Esophagus squamous epithelium (tissue), 5 donors: ENCODE data around the gene GLP2R. TPM values are rescaled to one million over a fixed set of nuclear protein-coding genes. Genes with fewer than 3 reads are reported as not detected.

Source experiments
- DNase-seq: peaks from one replicate; lab custom pipeline; 2025; lab: John Stamatoyannopoulos, UW
- H3K27ac ChIP-seq, 4 donors: fragments of 200-600 bp; sonication (generic); one replicate each; pipeline ENCODE4 v1.5.1; 2016 to 2019; ENCODE audit warnings: mild to moderate bottlenecking in 1 of 4
- H3K27me3 ChIP-seq, 4 donors: fragments of 200-600 bp; sonication (generic); 1 replicate in 3 of 4; 2 replicates in 1 of 4; pipeline versions ENCODE4 v1.5.1 to v1.6.0; 2017 to 2021; ENCODE audit warnings: antibody characterized with exemption in 1 of 4
- H3K36me3 ChIP-seq, 3 donors: fragments of 200-600 bp; sonication (generic); one replicate each; pipeline ENCODE4 v1.5.1; 2016 to 2019
- H3K4me1 ChIP-seq, 3 donors: fragments of 200-600 bp; sonication (generic); one replicate each; pipeline ENCODE4 v1.5.1; 2017 to 2019
- H3K4me3 ChIP-seq, 4 donors: fragments of 200-600 bp; sonication (generic); 1 replicate in 3 of 4; 2 replicates in 1 of 4; pipeline ENCODE4 v1.5.1; 2016 to 2019; ENCODE audit warnings: mild to moderate bottlenecking in 2 of 4, moderate library complexity in 1 of 4
- H3K9me3 ChIP-seq, 3 donors: fragments of 200-600 bp; sonication (generic); one replicate each; pipeline ENCODE4 v1.5.1; 2016 to 2019
- CTCF ChIP-seq, 6 experiments: fragments of 450-650 bp in 4 of 6; fragments of 200-600 bp in 2 of 6; sonication (generic) in 2 of 6; IDR thresholded peaks; one replicate each; pipeline ENCODE4 v1.5.1; 2016 to 2019; ENCODE audit warnings: antibody characterized with exemption in 6 of 6, mild to moderate bottlenecking in 4 of 6, moderate library complexity in 4 of 6
- POLR2A ChIP-seq, 4 donors: fragments of 450-650 bp; IDR thresholded peaks; one replicate each; pipeline ENCODE4 v1.6.1; 2017; ENCODE audit warnings: antibody characterized with exemption in 4 of 4, mild to moderate bottlenecking in 4 of 4, moderate library complexity in 3 of 4
- WGBS, 2 donors: methylation state at CpG; one replicate each; pipeline ENCODE4 v1.1.5; 2018; 5-methylcytosine and 5-hydroxymethylcytosine counted together
- intact Hi-C: fragments of 100-400 bp; cut with DNase I; formaldehyde crosslinking; loops from one replicate; pipeline ENCODE4 v1.15.0; 2022
- total RNA-seq, 4 donors: library from RNA; depleted of rRNA; stranded (reverse); fragments of >200 nt; gene quantifications; one replicate each; pipeline ENCODE4 v1.1.0, GENCODE V29; 2016
- donor health status: DM: yes; HTN: yes; CAD: no.

Gene GLP2R
- total RNA-seq, 4 donors from 2014 or later: 0.21 to 0.95 (median 0.31) TPM; not detected in 1

GRCh38 chr17:9926150-9926804 lies 100.6 kb downstream of the GLP2R start:
- intact Hi-C loops: loop anchor here (10.0 kb wide), 1 partner anchor 299 kb away; no protein-coding TSS in a partner anchor
- TF ChIP-seq POLR2A (IDR thresholded peaks at IDR 0.05) (no peak), CTCF (IDR thresholded peaks at IDR 0.05) (no peak)
- Histone ChIP-seq H3K36me3 (peaks cover 0 to 5% (median 0%) of the 10 kb centered on the region in 3 donors), H3K4me3 (no peak overlapping the region), H3K27ac (no peak overlapping the region), H3K9me3 (no peaks in the 10 kb centered on the region), H3K4me1 (peaks cover 0 to 7% (median 0%) of the 10 kb centered on the region in 3 donors), H3K27me3 (peaks cover 0 to 2% (median 0%) of the 10 kb centered on the region in 4 donors)
- no peak for DNase-seq
- WGBS, 2 donors: 62% methylated on average over 12 of the region's 21 CpGs; no CpG with 5 or more reads in 1 of the 2 donors

GRCh38 chr17:9928601-9929333 lies 103.0 kb downstream of the GLP2R start:
- peak overlapping the region in 1 of 4 donors; percentile 36 for H3K27ac ChIP-seq
- intact Hi-C loops: loop anchor here (10.0 kb wide), 1 partner anchor 296 kb away; no protein-coding TSS in a partner anchor

GRCh38 chr17:9929871-9930270 lies 104.1 kb downstream of the GLP2R start:
- Histone ChIP-seq H3K27me3 (peaks cover 0 to 2% (median 0%) of the 10 kb centered on the region in 4 donors), H3K4me1 (peaks cover 0 to 2% (median 0%) of the 10 kb centered on the region in 3 donors), H3K27ac (no peak overlapping the region), H3K4me3 (no peak overlapping the region), H3K36me3 (peaks cover 0 to 14% (median 0%) of the 10 kb centered on the region in 3 donors), H3K9me3 (no peaks in the 10 kb centered on the region)
- DNase-seq: no peak
- TF ChIP-seq POLR2A (IDR thresholded peaks at IDR 0.05) (no peak), CTCF (IDR thresholded peaks at IDR 0.05) (no peak)
- intact Hi-C loops: loop anchor here (10.0 kb wide), 1 partner anchor 295 kb away; no protein-coding TSS in a partner anchor
- WGBS, 2 donors: 63 to 67% methylated on average over 8 of the region's 8 CpGs

More at GRCh38 chr17:9928601-9929333, 103.0 kb downstream of the GLP2R start:
- WGBS, 2 donors: 26 to 35% methylated on average over 8 to 12 of the region's 13 CpGs
- TF ChIP-seq CTCF (IDR thresholded peaks at IDR 0.05): peak in 3 of 6 experiments; percentile 9 to 28 (median 22)
- TF ChIP-seq POLR2A (IDR thresholded peaks at IDR 0.05): no peak
- peaks cover 0 to 2% (median 0%) of the 10 kb centered on the region in 4 donors for H3K27me3 ChIP-seq
- H3K4me3 ChIP-seq: no peak overlapping the region
- H3K9me3 ChIP-seq: no peaks in the 10 kb centered on the region
- H3K36me3 ChIP-seq: peaks cover 0 to 8% (median 0%) of the 10 kb centered on the region in 3 donors
- no peak for DNase-seq
- peaks cover 0 to 7% (median 0%) of the 10 kb centered on the region in 3 donors for H3K4me1 ChIP-seq

GRCh38 chr17:9931144-9931741 lies 105.5 kb downstream of the GLP2R start:
- Histone ChIP-seq H3K4me1 (peaks cover 0 to 7% (median 0%) of the 10 kb centered on the region in 3 donors), H3K9me3 (no peaks in the 10 kb centered on the region), H3K36me3 (peaks cover 0 to 12% (median 0%) of the 10 kb centered on the region in 3 donors), H3K27ac (no peak overlapping the region), H3K4me3 (no peak overlapping the region), H3K27me3 (peaks cover 0 to 2% (median 0%) of the 10 kb centered on the region in 4 donors)
- 66 to 89% methylated on average over 6 to 8 of the region's 12 CpGs for WGBS, 2 donors
- no peak for TF ChIP-seq CTCF (IDR thresholded peaks at IDR 0.05)
- no peak for TF ChIP-seq POLR2A (IDR thresholded peaks at IDR 0.05)
- intact Hi-C loops: no loop called here
- DNase-seq: no peak
